AG20443 (cell line): ENCODE data around the gene EXOC3L4.
"Not testable (repeated sequence)": the region's sequence is repeated elsewhere in the genome, so short reads cannot be mapped to it uniquely, and the experiment has no call there.

Experiments used
- DNase-seq: peaks from one replicate; pipeline ENCODE4 v3.0.0; 2012; ENCODE audit warnings: low spot score, mixed read lengths

The EXOC3L4 gene

GRCh38 chr14:103105580-103106150 is 11.1 kb downstream of the EXOC3L4 start:
- DNase-seq = no peak

- no peak for DNase-seq
Measured at GRCh38 chr14:103107455-103107854, 12.9 kb downstream of the EXOC3L4 start.

GRCh38 chr14:103107941-103108748 is 13.6 kb downstream of the EXOC3L4 start:
- DNase-seq = no peak

DNA sequence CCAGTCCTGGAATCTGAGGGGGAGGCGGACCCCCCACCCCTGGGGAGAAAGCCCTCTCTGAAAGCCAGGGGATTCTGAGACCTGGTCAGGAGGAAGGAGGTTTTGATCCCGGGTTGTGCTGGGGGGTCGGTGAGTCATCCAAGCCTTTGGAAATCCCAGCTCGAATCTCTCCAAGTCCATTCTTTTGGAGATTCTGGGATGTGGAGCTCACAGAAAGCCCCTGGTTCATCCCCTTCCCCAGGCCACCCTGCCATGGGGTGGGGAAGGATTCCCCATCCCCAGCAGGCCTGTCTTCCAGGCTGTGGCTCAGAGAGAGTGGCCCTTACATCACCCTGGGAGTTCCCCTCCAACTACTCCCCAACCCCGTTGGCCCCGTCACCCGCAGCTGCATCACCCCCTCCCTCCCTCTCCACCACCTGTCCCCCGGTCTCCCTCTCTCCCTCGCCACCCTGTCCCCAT is 14.3 kb downstream of the EXOC3L4 start:
- peak; percentile 65 for DNase-seq

GRCh38 chr14:103109535-103110441 is 15.3 kb downstream of the EXOC3L4 start:
- peak; percentile 84 for DNase-seq

GRCh38 chr14:103110681-103111231 is 16.2 kb downstream of the EXOC3L4 start:
- DNase-seq = peak; percentile 47

GRCh38 chr14:103111232-103111868 is 16.8 kb downstream of the EXOC3L4 start:
- DNase-seq = no peak

DNA sequence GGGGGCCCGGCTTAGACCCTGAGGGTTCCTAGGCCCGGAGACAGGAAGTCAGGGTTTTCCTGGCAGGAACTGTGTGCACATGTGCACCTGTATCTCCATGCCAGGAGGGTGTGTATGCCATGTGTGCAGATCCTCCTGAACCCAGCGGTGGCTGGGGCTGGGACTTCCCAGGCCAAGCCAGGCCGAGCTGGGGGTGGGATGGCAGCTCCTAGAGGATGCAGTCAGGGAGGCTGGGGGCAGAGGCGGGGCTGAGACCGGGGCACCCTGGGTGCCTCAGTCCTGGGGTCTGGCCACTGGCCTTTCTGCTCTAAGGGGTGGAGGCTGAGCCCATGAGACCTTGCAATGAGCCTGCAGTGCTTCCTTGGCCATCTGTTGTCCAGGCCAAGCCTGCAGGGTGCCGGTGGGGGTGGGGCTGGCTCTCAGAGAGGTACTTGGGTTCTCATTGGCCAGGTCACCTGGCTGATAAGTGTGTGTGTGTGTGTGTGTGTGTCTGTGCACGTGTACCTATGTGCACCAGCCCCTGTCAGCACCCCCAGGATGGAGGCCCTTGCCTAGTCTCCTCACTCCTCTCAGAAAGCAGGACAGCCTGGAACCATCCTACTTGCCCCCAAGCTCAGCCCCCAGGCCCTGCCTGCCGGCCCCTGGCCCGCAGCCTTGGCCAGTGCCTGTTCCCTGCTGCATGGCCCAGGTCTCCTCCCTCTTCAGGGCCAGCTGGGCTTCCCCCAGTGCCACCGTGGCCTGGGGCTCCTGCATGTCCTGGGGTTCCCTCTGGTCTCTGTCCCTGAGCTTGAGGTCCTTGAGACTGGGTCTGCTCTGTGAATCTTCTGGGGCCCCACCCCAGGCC is 18.1 kb downstream of the EXOC3L4 start:
- DNase-seq = no peak

DNA sequence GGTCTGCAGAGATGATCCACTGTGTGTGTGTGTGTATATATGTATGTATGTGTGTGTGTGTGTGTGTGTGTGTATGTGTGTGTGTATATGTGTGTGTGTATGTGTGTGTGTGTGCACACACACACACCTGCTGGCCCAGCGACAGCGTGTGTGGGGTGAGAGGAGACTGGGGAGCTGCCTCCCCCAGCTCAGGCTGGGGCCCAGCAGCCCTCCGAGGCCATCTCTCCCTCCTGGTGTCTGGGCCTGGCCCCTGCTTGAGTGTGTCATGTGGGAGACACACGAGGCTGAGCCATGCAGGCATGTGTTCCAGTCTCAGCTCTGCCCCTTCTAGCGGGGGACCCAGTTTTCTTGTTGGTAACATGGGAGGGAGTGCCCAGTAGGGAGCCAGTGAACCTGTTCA is 18.8 kb downstream of the EXOC3L4 start:
- no peak for DNase-seq

DNA sequence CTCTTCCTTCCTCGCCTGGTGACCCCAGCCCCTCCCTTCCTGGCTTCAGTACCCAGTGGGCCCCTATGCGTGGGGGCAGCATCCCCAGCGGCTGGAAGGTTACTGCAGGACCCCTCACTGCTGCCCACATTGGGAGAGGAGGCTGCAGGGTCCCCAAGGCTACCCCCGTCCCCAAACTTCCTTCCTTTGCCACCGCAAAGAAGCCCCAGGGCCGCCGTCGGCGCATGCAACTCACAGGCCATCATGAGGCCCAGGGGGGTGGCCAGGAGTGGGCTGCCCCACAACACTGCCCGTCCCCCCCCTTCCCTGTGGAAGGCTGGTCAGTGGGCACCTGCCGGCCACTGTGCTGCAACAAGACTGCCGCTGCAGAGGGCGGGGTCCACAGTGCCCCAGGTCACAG is 19.2 kb downstream of the EXOC3L4 start:
- DNase-seq = no peak

DNA sequence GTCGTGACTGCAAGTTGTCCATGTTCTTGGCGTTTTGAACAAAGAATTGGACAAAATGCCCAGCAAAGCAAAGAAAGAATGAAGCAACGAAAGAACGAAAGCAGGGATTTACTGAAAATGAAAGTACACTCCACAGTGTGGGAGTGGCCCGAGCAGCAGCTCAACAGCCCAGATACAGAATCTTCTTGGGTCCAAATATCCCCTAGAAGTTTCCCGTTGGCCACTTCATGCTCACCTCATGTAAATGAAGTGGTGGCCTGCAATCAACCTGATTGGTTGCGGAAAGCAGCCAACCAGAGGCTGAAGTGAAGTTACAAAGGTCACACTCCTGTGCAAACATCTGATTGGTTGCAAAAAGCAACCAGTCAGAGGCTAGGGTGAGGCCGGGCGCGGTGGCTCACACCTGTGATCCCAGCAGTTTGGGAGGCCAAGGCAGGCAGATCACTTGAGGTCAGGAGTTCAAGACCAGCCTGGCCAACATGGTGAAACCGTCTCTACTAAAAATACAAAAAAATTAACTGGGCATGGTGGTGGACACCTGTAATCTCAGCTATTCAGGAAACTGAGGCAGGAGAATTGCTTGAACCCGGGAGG is 20.7 kb downstream of the EXOC3L4 start:
- DNase-seq = not testable (repeated sequence)

DNA sequence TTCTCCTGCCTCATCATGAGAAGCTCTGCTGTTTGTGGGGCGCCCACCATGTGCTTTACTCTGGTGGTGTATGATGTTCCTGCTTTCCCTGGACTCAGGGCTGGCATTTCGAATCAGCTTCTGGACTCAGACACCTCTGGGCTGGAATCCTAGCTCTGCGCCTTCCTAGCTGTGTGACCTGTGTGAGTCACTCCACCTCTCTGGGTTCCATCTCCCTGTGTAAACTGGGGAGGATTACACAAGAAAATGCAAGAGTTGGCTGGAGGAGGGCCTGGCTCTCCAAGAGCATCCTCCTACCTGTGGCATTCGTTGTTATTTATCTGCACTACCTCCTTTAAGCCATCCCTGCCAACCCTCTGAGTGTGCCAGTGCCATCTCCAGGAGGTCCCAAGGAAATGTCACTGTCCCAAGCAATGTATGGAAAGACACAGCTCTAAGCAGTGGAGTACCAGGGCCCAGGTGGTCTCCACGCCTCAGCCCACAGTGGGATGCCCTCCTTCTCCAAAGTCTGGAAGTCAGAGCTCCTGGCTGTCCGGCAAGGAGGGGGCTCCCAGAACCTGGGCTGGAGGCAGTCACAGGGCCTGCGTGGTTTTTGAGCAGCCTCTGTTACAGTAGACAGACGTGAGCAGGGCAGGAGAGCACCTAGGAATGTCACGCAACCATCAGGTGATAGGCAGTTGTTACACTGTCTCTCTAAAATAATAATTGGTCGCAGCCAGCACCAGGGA is 21.5 kb downstream of the EXOC3L4 start:
- DNase-seq = no peak

- no peak for DNase-seq
Measured at GRCh38 chr14:103116636-103117035, 22.1 kb downstream of the EXOC3L4 start.

DNA sequence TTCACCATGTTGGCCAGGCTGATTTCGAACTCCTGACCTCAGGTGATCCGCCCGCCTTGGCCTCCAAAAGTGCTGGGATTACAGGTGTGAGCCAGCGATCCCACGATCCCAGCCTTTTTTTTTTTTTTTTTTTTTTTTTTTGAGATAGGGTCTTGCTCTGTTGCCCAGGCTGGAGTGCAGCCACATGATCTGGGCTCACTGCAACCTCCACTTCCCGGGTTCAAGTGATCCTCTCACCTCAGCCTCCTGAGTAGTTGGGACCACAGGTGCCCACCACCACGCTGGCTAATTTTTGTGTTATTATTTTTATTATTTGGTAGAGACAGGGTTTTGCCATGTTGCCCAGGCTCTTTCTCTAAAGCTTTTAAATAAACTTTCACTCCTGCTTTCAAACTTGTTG is 23.0 kb downstream of the EXOC3L4 start:
- DNase-seq = not testable (repeated sequence)

DNA sequence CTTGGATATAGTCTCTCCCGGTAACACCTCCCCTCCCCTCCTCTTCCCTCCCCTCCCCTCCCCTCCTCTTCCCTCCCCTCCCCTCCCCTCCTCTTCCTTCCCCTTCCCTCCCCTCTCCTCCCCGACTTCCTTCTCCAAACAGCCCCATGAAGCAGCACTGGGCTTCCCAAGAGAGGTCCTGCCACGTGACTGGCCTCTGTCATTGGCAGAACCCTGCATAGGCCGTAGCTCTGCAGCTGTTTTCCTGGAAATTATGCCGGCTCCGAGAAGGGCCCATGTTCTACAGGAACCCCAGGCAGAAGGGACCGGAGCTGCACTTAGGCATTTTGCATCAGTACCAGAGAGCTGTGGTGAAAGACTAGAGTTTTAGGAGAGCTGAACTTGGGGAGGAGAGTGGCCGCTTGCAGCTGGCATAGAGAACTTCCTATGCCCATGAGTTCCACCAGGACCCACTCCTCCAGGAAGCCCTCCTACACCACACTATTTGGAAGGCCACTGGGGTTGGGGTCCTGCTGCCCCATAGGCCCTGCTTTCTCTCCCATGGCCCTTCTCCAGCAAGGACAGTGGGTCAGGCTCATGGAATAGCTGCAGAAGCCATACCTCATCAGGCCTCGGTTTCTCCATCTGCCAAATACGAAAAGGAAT is 23.6 kb downstream of the EXOC3L4 start:
- peak; percentile 48 for DNase-seq

GRCh38 chr14:103118663-103119404 is 24.3 kb downstream of the EXOC3L4 start:
- no peak for DNase-seq

DNA sequence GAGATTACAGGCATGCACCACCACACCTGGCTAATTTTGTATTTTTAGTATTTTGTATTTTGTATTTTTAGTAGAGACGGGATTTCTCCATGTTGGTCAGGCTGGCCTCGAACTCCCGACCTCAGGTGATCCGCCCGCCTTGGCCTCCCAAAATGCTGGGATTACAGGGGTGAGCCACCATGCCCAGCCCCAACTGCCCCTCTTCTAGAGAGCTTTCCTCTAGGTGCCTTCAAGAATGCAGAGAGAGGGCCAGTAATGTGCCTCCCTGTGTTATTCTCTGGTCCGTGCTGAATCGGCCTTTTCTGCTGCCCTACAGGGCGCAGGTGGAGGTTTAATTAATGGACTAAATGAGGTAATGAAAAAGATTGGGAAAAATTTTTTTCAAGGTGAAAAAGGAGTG is 25.0 kb downstream of the EXOC3L4 start:
- not testable (repeated sequence) for DNase-seq

DNA sequence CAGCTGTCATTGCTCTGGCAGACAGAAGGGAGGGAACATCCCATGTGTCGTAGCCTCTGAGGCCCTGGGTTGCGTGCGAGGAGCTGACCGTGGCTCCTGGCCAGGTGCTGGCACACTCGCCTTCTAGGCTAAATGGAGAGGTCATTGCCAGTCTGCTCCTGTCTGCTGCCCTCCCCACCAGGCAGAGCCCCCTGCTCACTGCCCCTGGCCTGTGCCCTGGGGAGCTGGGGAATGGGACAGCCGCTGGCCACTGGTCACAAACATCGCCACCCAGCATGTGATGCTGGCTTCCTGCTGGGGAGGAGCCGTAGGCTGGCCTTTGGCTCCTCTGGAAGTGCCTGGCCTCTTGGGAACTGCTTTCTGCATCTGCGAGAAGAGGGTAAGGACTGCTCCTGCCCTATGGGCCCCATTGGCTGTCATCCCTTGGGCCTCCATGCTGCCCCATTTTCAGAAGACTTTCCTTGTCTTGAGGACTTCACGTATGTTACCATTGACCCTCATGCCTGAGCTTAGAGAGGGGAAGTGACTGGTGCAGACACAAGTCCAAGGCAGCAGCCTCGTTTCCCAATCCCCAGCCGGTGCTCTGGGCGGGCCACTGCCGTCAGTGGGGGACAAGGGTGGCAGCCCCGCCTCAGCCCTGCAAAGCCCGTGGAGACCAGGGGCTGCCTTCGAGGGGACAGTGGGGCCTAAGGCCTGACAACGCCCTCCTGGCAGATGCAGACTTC is 26.8 kb downstream of the EXOC3L4 start:
- DNase-seq = no peak
